HEK293 (cell line): ENCODE results near the gene C1orf94.

ENCODE experiments used
- EGR2 ChIP-seq: fragments of 450-650 bp; formaldehyde crosslinking; IDR thresholded peaks from 2 replicates; pipeline ENCODE4 v1.5.1; 2016; ENCODE audit warnings: low read depth, missing biosample characterization, missing genetic modification characterization
- GFI1B ChIP-seq: fragments of 450-650 bp; formaldehyde crosslinking; IDR thresholded peaks from 2 replicates; pipeline ENCODE4 v1.5.1; 2016; ENCODE audit warnings: missing biosample characterization, missing genetic modification characterization
- KLF16 ChIP-seq: fragments of 450-650 bp; formaldehyde crosslinking; IDR thresholded peaks from 2 replicates; pipeline ENCODE4 v1.5.1; 2017; ENCODE audit warnings: missing biosample characterization, missing genetic modification characterization
- OVOL3 ChIP-seq: fragments of 450-650 bp; formaldehyde crosslinking; IDR thresholded peaks from 2 replicates; pipeline ENCODE4 v1.5.1; 2016; ENCODE audit warnings: missing biosample characterization, missing genetic modification characterization
- ZBTB1 ChIP-seq: fragments of 450-650 bp; formaldehyde crosslinking; IDR thresholded peaks from 2 replicates; pipeline ENCODE4 v1.5.1; 2016; ENCODE audit warnings: missing biosample characterization, missing genetic modification characterization
- ZEB2 ChIP-seq: fragments of 450-650 bp; formaldehyde crosslinking; IDR thresholded peaks from 2 replicates; pipeline ENCODE4 v1.5.1; 2016; ENCODE audit warnings: missing biosample characterization, missing genetic modification characterization
- ZFHX2 ChIP-seq: fragments of 450-650 bp; formaldehyde crosslinking; conservative IDR thresholded peaks from 2 replicates; pipeline ENCODE4 v1.5.1; 2016; ENCODE audit warnings: missing biosample characterization, missing genetic modification characterization
- ZNF112 ChIP-seq: fragments of 450-650 bp; formaldehyde crosslinking; IDR thresholded peaks from 2 replicates; pipeline ENCODE4 v1.5.0; 2017; ENCODE audit warnings: missing biosample characterization, missing genetic modification characterization
- ZNF157 ChIP-seq: fragments of 450-650 bp; formaldehyde crosslinking; IDR thresholded peaks from 2 replicates; pipeline ENCODE4 v1.5.1; 2016; ENCODE audit warnings: missing biosample characterization, missing genetic modification characterization
- ZNF169 ChIP-seq: fragments of 450-650 bp; formaldehyde crosslinking; IDR thresholded peaks from 2 replicates; pipeline ENCODE4 v1.5.1; 2016; ENCODE audit warnings: missing biosample characterization, missing genetic modification characterization
- ZNF223 ChIP-seq: fragments of 450-650 bp; formaldehyde crosslinking; IDR thresholded peaks from 2 replicates; pipeline ENCODE4 v1.5.1; 2016; ENCODE audit warnings: missing biosample characterization, missing genetic modification characterization
- ZNF311 ChIP-seq: fragments of 450-650 bp; formaldehyde crosslinking; IDR thresholded peaks from 2 replicates; pipeline ENCODE4 v1.5.1; 2017; ENCODE audit warnings: missing biosample characterization, missing genetic modification characterization, borderline replicate concordance
- ZNF341 ChIP-seq: fragments of 450-650 bp; formaldehyde crosslinking; IDR thresholded peaks from 2 replicates; pipeline ENCODE4; 2016; ENCODE audit warnings: low read depth, missing biosample characterization, missing genetic modification characterization
- ZNF621 ChIP-seq: fragments of 450-650 bp; formaldehyde crosslinking; IDR thresholded peaks from 2 replicates; pipeline ENCODE4 v1.5.1; 2017; ENCODE audit warnings: missing biosample characterization, missing genetic modification characterization
- ZNF629 ChIP-seq: fragments of 450-650 bp; formaldehyde crosslinking; IDR thresholded peaks from 2 replicates; pipeline ENCODE4 v1.5.1; 2017; ENCODE audit warnings: missing biosample characterization, missing genetic modification characterization
- ZNF654 ChIP-seq: fragments of 450-650 bp; formaldehyde crosslinking; IDR thresholded peaks from 2 replicates; pipeline ENCODE4 v1.5.1; 2016; ENCODE audit warnings: low read depth, missing biosample characterization, missing genetic modification characterization
- ZNF664 ChIP-seq: fragments of 450-650 bp; formaldehyde crosslinking; IDR thresholded peaks from 2 replicates; pipeline ENCODE4 v1.5.1; 2016; ENCODE audit warnings: missing biosample characterization, missing genetic modification characterization
- TF ChIP-seq, protein P1 (sequence below): fragments of 450-650 bp; formaldehyde crosslinking; IDR thresholded peaks from 2 replicates; pipeline ENCODE4 v1.5.1; 2016; ENCODE audit warnings: missing biosample characterization, missing genetic modification characterization
- TF ChIP-seq, protein P2 (sequence below): fragments of 450-650 bp; formaldehyde crosslinking; IDR thresholded peaks from 2 replicates; pipeline ENCODE4 v1.5.1; 2016; ENCODE audit warnings: missing biosample characterization, missing genetic modification characterization
- TF ChIP-seq, protein P3 (sequence below): fragments of 450-650 bp; formaldehyde crosslinking; IDR thresholded peaks from 2 replicates; pipeline ENCODE4 v1.5.1; 2016; ENCODE audit warnings: missing biosample characterization, missing genetic modification characterization, borderline replicate concordance
- TF ChIP-seq, protein P4 (sequence below): fragments of 450-650 bp; formaldehyde crosslinking; IDR thresholded peaks from 2 replicates; pipeline ENCODE4 v1.5.0; 2017; ENCODE audit warnings: missing biosample characterization, missing genetic modification characterization, borderline replicate concordance
- TF ChIP-seq, protein P5 (sequence below): fragments of 450-650 bp; formaldehyde crosslinking; IDR thresholded peaks from 2 replicates; pipeline ENCODE4 v1.5.1; 2016; ENCODE audit warnings: missing biosample characterization, missing genetic modification characterization
- TF ChIP-seq, protein P6 (sequence below): fragments of 450-650 bp; formaldehyde crosslinking; IDR thresholded peaks from 2 replicates; pipeline ENCODE4 v1.5.1; 2016; ENCODE audit warnings: missing biosample characterization, missing genetic modification characterization

Gene C1orf94

DNA sequence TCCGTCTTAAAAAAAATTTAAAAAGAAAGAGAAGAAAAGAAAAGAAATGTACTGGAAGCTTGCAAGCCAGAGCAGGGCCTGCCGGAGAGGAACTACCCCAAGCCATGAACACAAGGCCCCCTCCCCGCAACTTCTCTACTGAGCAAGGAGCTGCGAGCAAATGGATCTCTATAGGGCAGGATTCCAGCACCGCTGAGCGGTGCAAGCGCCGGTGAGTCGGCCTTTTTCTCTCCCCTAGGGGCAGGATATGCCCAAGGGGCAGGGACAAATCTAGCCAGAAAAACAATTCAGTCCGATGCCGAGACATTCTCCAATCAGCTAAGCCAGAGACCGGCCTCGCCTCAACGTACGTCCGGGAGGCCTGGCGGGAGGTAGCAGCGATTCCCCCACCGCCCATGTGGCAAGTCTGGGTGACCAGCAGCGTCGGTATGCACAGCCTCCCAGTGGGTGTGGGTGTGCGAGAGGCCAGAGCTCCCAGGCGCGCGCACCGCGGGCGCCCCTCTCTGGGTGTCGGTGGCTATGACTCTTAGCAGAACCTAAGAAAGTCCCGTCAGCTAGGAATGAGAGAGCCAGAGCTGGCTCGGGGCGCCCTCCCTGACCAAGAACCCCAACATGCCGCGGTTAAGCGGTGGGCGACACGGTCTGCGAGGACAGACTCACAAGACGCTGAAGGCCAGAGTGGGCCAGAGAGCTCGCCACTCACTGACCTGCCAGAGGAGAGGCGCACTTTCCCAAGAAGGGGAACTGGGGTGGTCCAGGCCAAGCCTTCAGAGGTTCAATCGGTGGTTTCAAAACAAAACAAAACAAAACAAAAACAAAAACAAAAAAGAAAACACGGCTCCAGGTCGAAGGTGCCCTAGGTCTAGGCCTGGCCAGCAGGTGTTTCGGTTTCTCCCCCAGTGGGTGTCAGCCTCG lies 13.6 kb upstream of the C1orf94 start (continued):
- no peak; the same call in 1 of the 2 replicates for TF ChIP-seq ZNF223 (tag by site-specific recombination)
- TF ChIP-seq, protein P1, sequence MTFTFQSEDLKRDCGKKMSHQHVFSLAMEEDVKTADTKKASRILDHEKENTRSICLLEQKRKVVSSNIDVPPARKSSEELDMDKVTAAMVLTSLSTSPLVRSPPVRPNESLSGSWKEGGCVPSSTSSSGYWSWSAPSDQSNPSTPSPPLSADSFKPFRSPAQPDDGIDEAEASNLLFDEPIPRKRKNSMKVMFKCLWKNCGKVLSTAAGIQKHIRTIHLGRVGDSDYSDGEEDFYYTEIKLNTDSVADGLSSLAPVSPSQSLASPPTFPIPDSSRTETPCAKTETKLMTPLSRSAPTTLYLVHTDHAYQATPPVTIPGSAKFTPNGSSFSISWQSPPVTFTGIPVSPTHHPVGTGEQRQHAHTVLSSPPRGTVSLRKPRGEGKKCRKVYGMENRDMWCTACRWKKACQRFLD (tag by site-specific recombination) = no peak
- no peak for TF ChIP-seq ZNF112 (tag by site-specific recombination)
- TF ChIP-seq ZNF654 = peak; percentile 31
- TF ChIP-seq ZBTB1 (tag by site-specific recombination) = no peak
- no peak; the same call in 1 of the 2 replicates for TF ChIP-seq ZEB2
- no peak for TF ChIP-seq GFI1B (tag by site-specific recombination)
- TF ChIP-seq ZNF629 (tag by site-specific recombination) = no peak
- TF ChIP-seq ZNF621 (tag by site-specific recombination) = no peak
- TF ChIP-seq OVOL3 (tag by site-specific recombination) = no peak
- TF ChIP-seq ZNF169 (tag by site-specific recombination) = no peak
- TF ChIP-seq EGR2 = 0 out of 2 replicates have a peak, but pooled peaks have one; percentile 20
- no peak for TF ChIP-seq ZNF311 (tag by site-specific recombination)
- no peak; the same call in 1 of the 2 replicates for TF ChIP-seq KLF16
- TF ChIP-seq ZNF664 (tag by site-specific recombination) = no peak
- TF ChIP-seq, protein P2, sequence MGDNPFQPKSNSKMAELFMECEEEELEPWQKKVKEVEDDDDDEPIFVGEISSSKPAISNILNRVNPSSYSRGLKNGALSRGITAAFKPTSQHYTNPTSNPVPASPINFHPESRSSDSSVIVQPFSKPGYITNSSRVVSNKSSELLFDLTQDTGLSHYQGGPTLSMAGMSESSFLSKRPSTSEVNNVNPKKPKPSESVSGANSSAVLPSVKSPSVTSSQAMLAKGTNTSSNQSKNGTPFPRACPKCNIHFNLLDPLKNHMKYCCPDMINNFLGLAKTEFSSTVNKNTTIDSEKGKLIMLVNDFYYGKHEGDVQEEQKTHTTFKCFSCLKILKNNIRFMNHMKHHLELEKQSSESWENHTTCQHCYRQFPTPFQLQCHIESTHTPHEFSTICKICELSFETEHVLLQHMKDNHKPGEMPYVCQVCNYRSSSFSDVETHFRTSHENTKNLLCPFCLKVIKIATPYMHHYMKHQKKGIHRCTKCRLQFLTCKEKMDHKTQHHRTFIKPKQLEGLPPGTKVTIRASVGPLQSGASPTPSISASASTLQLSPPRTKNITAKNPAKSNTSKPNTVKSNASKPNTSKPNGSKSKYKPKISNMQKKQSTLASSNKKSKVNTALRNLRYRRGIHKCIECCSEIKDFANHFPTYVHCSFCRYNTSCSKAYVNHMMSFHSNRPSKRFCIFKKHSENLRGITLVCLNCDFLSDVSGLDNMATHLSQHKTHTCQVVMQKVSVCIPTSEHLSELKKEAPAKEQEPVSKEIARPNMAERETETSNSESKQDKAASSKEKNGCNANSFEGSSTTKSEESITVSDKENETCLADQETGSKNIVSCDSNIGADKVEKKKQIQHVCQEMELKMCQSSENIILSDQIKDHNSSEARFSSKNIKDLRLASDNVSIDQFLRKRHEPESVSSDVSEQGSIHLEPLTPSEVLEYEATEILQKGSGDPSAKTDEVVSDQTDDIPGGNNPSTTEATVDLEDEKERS (tag by site-specific recombination) = no peak
- TF ChIP-seq, protein P3, sequence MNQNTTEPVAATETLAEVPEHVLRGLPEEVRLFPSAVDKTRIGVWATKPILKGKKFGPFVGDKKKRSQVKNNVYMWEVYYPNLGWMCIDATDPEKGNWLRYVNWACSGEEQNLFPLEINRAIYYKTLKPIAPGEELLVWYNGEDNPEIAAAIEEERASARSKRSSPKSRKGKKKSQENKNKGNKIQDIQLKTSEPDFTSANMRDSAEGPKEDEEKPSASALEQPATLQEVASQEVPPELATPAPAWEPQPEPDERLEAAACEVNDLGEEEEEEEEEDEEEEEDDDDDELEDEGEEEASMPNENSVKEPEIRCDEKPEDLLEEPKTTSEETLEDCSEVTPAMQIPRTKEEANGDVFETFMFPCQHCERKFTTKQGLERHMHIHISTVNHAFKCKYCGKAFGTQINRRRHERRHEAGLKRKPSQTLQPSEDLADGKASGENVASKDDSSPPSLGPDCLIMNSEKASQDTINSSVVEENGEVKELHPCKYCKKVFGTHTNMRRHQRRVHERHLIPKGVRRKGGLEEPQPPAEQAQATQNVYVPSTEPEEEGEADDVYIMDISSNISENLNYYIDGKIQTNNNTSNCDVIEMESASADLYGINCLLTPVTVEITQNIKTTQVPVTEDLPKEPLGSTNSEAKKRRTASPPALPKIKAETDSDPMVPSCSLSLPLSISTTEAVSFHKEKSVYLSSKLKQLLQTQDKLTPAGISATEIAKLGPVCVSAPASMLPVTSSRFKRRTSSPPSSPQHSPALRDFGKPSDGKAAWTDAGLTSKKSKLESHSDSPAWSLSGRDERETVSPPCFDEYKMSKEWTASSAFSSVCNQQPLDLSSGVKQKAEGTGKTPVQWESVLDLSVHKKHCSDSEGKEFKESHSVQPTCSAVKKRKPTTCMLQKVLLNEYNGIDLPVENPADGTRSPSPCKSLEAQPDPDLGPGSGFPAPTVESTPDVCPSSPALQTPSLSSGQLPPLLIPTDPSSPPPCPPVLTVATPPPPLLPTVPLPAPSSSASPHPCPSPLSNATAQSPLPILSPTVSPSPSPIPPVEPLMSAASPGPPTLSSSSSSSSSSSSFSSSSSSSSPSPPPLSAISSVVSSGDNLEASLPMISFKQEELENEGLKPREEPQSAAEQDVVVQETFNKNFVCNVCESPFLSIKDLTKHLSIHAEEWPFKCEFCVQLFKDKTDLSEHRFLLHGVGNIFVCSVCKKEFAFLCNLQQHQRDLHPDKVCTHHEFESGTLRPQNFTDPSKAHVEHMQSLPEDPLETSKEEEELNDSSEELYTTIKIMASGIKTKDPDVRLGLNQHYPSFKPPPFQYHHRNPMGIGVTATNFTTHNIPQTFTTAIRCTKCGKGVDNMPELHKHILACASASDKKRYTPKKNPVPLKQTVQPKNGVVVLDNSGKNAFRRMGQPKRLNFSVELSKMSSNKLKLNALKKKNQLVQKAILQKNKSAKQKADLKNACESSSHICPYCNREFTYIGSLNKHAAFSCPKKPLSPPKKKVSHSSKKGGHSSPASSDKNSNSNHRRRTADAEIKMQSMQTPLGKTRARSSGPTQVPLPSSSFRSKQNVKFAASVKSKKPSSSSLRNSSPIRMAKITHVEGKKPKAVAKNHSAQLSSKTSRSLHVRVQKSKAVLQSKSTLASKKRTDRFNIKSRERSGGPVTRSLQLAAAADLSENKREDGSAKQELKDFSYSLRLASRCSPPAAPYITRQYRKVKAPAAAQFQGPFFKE = no peak
- TF ChIP-seq, protein P4, sequence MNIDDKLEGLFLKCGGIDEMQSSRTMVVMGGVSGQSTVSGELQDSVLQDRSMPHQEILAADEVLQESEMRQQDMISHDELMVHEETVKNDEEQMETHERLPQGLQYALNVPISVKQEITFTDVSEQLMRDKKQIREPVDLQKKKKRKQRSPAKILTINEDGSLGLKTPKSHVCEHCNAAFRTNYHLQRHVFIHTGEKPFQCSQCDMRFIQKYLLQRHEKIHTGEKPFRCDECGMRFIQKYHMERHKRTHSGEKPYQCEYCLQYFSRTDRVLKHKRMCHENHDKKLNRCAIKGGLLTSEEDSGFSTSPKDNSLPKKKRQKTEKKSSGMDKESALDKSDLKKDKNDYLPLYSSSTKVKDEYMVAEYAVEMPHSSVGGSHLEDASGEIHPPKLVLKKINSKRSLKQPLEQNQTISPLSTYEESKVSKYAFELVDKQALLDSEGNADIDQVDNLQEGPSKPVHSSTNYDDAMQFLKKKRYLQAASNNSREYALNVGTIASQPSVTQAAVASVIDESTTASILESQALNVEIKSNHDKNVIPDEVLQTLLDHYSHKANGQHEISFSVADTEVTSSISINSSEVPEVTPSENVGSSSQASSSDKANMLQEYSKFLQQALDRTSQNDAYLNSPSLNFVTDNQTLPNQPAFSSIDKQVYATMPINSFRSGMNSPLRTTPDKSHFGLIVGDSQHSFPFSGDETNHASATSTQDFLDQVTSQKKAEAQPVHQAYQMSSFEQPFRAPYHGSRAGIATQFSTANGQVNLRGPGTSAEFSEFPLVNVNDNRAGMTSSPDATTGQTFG (tag by site-specific recombination) = no peak
- TF ChIP-seq, protein P5, sequence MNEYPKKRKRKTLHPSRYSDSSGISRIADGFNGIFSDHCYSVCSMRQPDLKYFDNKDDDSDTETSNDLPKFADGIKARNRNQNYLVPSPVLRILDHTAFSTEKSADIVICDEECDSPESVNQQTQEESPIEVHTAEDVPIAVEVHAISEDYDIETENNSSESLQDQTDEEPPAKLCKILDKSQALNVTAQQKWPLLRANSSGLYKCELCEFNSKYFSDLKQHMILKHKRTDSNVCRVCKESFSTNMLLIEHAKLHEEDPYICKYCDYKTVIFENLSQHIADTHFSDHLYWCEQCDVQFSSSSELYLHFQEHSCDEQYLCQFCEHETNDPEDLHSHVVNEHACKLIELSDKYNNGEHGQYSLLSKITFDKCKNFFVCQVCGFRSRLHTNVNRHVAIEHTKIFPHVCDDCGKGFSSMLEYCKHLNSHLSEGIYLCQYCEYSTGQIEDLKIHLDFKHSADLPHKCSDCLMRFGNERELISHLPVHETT (tag by site-specific recombination) = no peak
- TF ChIP-seq, protein P6, sequence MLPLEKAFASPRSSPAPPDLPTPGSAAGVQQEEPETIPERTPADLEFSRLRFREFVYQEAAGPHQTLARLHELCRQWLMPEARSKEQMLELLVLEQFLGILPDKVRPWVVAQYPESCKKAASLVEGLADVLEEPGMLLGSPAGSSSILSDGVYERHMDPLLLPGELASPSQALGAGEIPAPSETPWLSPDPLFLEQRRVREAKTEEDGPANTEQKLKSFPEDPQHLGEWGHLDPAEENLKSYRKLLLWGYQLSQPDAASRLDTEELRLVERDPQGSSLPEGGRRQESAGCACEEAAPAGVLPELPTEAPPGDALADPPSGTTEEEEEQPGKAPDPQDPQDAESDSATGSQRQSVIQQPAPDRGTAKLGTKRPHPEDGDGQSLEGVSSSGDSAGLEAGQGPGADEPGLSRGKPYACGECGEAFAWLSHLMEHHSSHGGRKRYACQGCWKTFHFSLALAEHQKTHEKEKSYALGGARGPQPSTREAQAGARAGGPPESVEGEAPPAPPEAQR (tag by site-specific recombination) = no peak
- no peak for TF ChIP-seq ZNF157 (tag by site-specific recombination)
- peak; percentile 66 for TF ChIP-seq ZFHX2 (tag by site-specific recombination)
- no peak for TF ChIP-seq ZNF341 (tag by site-specific recombination)
